Naive thymus-derived CD4-positive, alpha-beta T cell (primary cell): ENCODE results near the gene B3GNT8. TPM values are rescaled to one million over a fixed set of nuclear protein-coding genes. Genes with fewer than 3 reads are reported as not detected.

Experiments
- ATAC-seq: fragments of 150-1000 bp; cut with Tn5 transposase; 2 replicates; pipeline ENCODE4 v1.10.0; 2021; ENCODE audit warnings: mild to moderate bottlenecking, moderate library complexity
- CTCF ChIA-PET: fragments of 350-600 bp; sonication (Branson Sonifier 250); formaldehyde crosslinking; loops from one replicate; lab custom pipeline; 2021; ENCODE audit warnings: antibody characterized with exemption; lab: Charles Lee
- POLR2A ChIA-PET: fragments of 350-600 bp; sonication (Branson Sonifier 250); formaldehyde crosslinking; loops from one replicate; lab custom pipeline; 2021; ENCODE audit warnings: antibody characterized with exemption, inconsistent platforms; lab: Charles Lee
- DNase-seq, 9 donors: peaks; one replicate each; pipeline versions ENCODE4 v3.0.0 to v3.0.0-alpha.2; 2020 to 2022; ENCODE audit warnings: mixed read lengths in 1 of 9
- H3K27ac ChIP-seq: one replicate; pipeline ENCODE4 v1.7.0; 2013; ENCODE audit warnings: mild to moderate bottlenecking, low read depth, low read length, moderate library complexity
- H3K27me3 ChIP-seq, 2 donors: one replicate each; pipeline ENCODE4 v1.7.0; 2013; ENCODE audit warnings: low read length in 2 of 2, mild to moderate bottlenecking in 2 of 2, moderate library complexity in 2 of 2; ENCODE audit not compliant: control insufficient read depth in 2 of 2, insufficient read depth in 2 of 2
- H3K36me3 ChIP-seq, 3 experiments: 1 replicate in 2 of 3; 2 replicates in 1 of 3; pipeline ENCODE4 v1.7.0; 2013; ENCODE audit warnings: low read length in 3 of 3, mild to moderate bottlenecking in 3 of 3, moderate library complexity in 1 of 3; ENCODE audit not compliant: insufficient read depth in 3 of 3, control insufficient read depth in 2 of 3
- H3K4me1 ChIP-seq, 2 donors: one replicate each; pipeline ENCODE4 v1.7.0; 2013; ENCODE audit warnings: low read length in 2 of 2, mild to moderate bottlenecking in 2 of 2, moderate library complexity in 1 of 2; ENCODE audit not compliant: control insufficient read depth in 2 of 2, insufficient read depth in 2 of 2
- H3K4me3 ChIP-seq: 2 replicates; pipeline ENCODE4 v1.7.0; 2013; ENCODE audit warnings: mild to moderate bottlenecking, low read length
- H3K9me3 ChIP-seq, 3 experiments: 1 replicate in 2 of 3; 2 replicates in 1 of 3; pipeline ENCODE4 v1.7.0; 2013; ENCODE audit warnings: low read length in 3 of 3; ENCODE audit not compliant: control insufficient read depth in 2 of 3
- H3K27ac Mint-ChIP-seq, 9 donors: one replicate each; pipeline ENCODE4 v1.8.0; 2020 to 2022; ENCODE audit warnings: mixed read lengths in 9 of 9, mild to moderate bottlenecking in 8 of 9, moderate library complexity in 5 of 9, inconsistent platforms in 2 of 9
- H3K27me3 Mint-ChIP-seq, 5 donors: one replicate each; pipeline ENCODE4 v1.8.0; 2021 to 2022; ENCODE audit warnings: mixed read lengths in 5 of 5, mild to moderate bottlenecking in 1 of 5
- H3K36me3 Mint-ChIP-seq, 5 donors: one replicate each; pipeline ENCODE4 v1.8.0; 2020 to 2022; ENCODE audit warnings: mixed read lengths in 5 of 5, mild to moderate bottlenecking in 3 of 5, inconsistent platforms in 1 of 5
- H3K4me1 Mint-ChIP-seq, 7 donors: one replicate each; pipeline ENCODE4 v1.8.0; 2020 to 2022; ENCODE audit warnings: mixed read lengths in 7 of 7, mild to moderate bottlenecking in 3 of 7, inconsistent platforms in 1 of 7
- H3K4me3 Mint-ChIP-seq, 10 donors: one replicate each; pipeline ENCODE4 v1.8.0; 2020 to 2022; ENCODE audit warnings: mild to moderate bottlenecking in 10 of 10, mixed read lengths in 10 of 10, moderate library complexity in 6 of 10, inconsistent platforms in 2 of 10
- H3K9me3 Mint-ChIP-seq, 11 donors: one replicate each; pipeline ENCODE4 v1.8.0; 2020 to 2022; ENCODE audit warnings: mixed read lengths in 11 of 11, mild to moderate bottlenecking in 4 of 11, inconsistent platforms in 1 of 11, moderate library complexity in 1 of 11
- intact Hi-C, 2 donors: fragments of 100-400 bp; cut with micrococcal nuclease; formaldehyde crosslinking; loops; one replicate each; pipeline ENCODE4 v1.15.1; 2023
- polyA plus RNA-seq, 2 donors: library from polyadenylated mRNA; unstranded; fragments of 300-500 nt; fragmentation: Illumina TruSeq; gene quantifications; one replicate each; pipeline ENCODE4 v1.2.3, GENCODE V29; 2021
- total RNA-seq, 6 experiments: library from RNA in 5 of 6; stranded (reverse) in 5 of 6; gene quantifications; 1 replicate in 5 of 6; 2 replicates in 1 of 6; pipeline ENCODE4 v1.2.3 and lab custom pipeline; 2021 to 2026

B3GNT8 gene
- total and polyA plus RNA-seq, 7 experiments from 2014 or later, result 0.19 to 5.3 (median 0.43) TPM

DNA sequence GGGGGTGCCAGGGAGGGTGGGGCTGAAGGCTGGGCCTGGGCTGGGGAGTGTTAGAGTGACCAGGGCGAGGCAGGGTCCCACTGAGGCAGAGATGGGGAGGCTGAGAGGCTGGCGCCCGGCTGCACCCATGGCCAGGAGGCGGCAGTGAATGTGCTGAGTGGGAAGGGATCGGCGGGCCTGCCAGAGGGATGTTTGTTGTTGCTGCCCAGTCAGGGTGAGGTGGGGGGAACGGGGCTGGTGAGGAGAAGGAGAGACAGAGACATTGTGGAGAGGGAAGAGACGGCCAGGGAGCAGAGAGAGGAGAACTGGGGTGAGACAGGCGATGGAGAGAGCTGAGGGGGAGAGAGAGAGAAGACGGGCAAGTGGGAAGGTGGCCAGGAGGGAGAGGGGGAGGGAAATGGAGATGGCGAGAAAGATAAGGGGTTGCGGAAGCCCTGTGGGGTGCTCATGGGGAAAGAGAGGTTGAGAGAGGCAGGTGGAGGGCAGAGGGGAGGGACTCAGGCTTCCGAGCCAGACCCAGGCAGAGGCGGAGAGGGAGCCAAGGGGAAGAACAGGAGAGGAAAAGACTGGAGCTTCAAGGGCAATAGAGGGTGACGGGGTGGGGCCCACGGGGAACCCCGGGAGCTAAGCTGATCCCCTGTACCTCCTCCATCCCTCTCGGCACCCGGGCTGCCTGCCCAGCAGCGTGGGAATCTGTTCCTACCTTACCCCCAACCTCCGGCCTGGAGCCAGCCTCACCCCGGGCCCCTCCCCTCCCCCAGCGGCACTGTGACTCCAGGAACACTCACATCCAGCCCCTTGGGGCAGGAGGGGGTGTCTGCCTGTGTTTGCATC lies 690 bp upstream of the B3GNT8 start:
- Mint-ChIP-seq H3K4me3 (peak overlapping the region; percentile 80 to 98 (median 89)), H3K9me3 (no peaks in the 10 kb centered on the region), H3K4me1 (peaks cover 7 to 34% (median 28%) of the 10 kb centered on the region in 7 donors), H3K36me3 (peaks cover 0 to 13% (median 8%) of the 10 kb centered on the region in 5 donors), H3K27me3 (no peaks in the 10 kb centered on the region), H3K27ac (peak overlapping the region; percentile 86 to 96 (median 91))
- ChIA-PET CTCF (interaction anchor here (0.6 to 1.3 kb wide), 3 partner anchors 12 to 143 kb away, joined by 3 to 4 read pairs (median 3); partner anchors contain the start of gene DMAC2), POLR2A (interaction anchor here (0.6 to 3.4 kb wide), 3 partner anchors 9 to 73 kb away, joined by 3 to 14 read pairs (median 3); partner anchors contain the start of gene DMAC2)
- Histone ChIP-seq H3K36me3 (peaks cover 0 to 55% (median 10%) of the 10 kb centered on the region in 3 experiments), H3K27me3 (no peaks in the 10 kb centered on the region), H3K9me3 (no peaks in the 10 kb centered on the region), H3K27ac (peak overlapping the region; percentile 70), H3K4me1 (peaks cover 6 to 9% of the 10 kb centered on the region in 2 donors), H3K4me3 (peak overlapping the region; percentile 26)
- DNase-seq, result peak in 6 of 9 donors; percentile 14 to 35 (median 18)
- ATAC-seq, result peak; percentile 71
- intact Hi-C loops, result loop anchor here in 1 of 2 donors (1.0 kb wide), 1 partner anchor 11 kb away; the partner anchor contains the start of gene DMAC2

DNA sequence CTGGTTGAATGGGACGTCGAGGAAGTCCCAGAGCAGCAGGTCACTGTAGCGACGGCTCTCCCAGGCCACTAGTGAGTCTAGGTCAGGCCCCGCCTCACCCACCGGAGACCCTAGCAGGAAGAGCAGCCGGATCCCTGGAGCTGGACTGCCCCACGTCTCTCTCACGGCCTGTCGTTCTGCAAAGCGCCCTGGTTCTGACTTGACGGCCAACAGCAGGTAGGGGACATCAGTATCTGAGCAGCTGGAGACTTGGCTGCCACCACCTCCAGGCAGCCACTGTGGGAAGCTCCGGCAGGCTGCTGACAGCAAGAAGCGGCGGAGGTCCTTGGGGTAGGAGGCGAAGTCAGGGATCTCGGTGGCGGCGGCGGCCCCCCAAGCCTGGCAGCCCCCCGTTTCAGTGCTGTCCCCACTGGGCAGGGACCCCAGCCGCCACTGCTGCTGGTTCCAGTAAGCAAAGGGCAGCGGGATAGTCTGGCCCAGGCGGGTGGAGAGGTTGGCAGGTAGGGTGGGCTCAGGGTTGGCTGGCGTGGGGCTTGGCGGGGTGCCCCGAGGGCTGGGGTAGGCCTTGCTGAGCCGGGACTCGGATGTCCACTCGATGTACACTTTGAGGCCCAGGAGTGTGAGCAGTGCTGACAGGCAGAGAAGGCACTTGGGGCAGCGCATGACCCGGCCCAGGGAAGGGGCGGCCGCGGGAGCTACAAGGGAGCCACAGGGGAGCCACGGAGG lies 895 bp downstream of the B3GNT8 start:
- Histone ChIP-seq H3K4me1 (peaks cover 6 to 9% of the 10 kb centered on the region in 2 donors), H3K27ac (peak overlapping the region; percentile 70), H3K4me3 (no peak overlapping the region), H3K9me3 (no peaks in the 10 kb centered on the region), H3K27me3 (no peaks in the 10 kb centered on the region), H3K36me3 (peaks cover 0 to 55% (median 8%) of the 10 kb centered on the region in 3 experiments)
- intact Hi-C loops, result no loop called here
- DNase-seq (no peak), ATAC-seq (no peak)
- ChIA-PET POLR2A (interaction anchor here (1.1 to 3.4 kb wide), 2 partner anchors 12 to 105 kb away, joined by 3 to 14 read pairs; partner anchors contain the start of gene DMAC2), CTCF (no interaction called here)
- peaks cover 0 to under 1% (median 0%) of the 10 kb centered on the region in 11 donors for H3K9me3 Mint-ChIP-seq
- H3K27me3 Mint-ChIP-seq, result no peaks in the 10 kb centered on the region
- H3K4me3 Mint-ChIP-seq, result peak overlapping the region in 7 of 10 donors; percentile 25 to 98 (median 51)
- H3K27ac Mint-ChIP-seq, result peak overlapping the region in 8 of 9 donors; percentile 14 to 96 (median 80)
- H3K4me1 Mint-ChIP-seq, result peaks cover 7 to 29% (median 26%) of the 10 kb centered on the region in 7 donors
- H3K36me3 Mint-ChIP-seq, result peaks cover 0 to 14% (median 5%) of the 10 kb centered on the region in 5 donors

DNA sequence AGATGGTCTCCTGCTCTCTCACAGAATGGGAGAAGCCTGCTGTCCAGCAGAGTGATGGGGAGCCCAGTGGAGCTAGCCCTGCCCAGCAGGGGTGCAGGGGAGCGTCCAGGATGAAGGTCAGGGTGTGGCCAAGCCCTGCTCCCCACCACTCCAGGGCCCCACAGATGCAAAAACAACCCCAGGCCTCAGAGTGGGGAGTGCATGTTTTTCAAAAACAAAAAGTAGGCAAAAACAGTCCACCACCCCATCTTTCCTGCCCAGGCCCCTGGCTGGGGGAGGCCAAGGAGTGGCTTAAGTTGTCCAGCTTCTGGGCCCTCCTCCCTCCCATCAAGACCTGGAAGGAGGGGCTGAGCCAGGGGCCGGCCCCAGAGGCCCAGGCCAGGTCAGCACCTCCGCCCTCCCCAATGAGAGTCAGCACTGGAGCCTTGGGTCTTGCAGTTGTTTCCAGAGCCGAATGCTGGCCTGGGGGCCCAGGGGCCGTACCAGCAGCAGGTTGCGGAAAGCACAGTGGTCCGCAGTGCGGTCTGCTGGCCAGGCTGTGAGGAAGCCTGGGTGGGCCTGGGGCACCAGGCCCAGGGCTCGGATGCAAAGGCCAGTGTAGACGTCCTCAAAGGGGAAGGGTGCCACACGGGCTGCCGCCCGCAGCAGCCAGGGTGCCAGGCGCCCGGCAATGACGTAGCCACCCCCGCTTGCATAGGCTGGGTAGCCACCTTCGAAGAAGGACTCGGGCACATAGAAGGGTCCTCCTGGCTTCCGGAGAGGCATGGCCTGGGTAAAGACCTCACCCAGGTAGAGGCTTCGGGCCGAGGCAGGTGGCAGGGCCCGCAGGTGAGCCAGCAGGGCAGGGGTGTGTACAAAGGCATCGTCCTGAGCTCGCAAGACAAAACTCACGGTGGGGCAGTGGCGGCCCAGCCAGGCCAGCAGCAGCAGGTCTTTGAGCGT lies 1.7 kb downstream of the B3GNT8 start:
- no peak overlapping the region for H3K4me3 ChIP-seq
- ChIA-PET CTCF (interaction anchor here (0.8 kb wide), 1 partner anchor 18 kb away, joined by 3 read pairs; no protein-coding TSS in a partner anchor), POLR2A (no interaction called here)
- H3K27me3 ChIP-seq, result no peaks in the 10 kb centered on the region
- intact Hi-C loops, result no loop called here
- peaks cover 0 to 14% (median 5%) of the 10 kb centered on the region in 5 donors for H3K36me3 Mint-ChIP-seq
- H3K4me1 Mint-ChIP-seq, result peaks cover 7 to 29% (median 25%) of the 10 kb centered on the region in 7 donors
- H3K36me3 ChIP-seq, result peaks cover 0 to 57% (median 14%) of the 10 kb centered on the region in 3 experiments
- H3K27ac Mint-ChIP-seq, result peak overlapping the region in 3 of 9 donors; percentile 12 to 84 (median 63)
- H3K4me1 ChIP-seq, result peaks cover 6 to 9% of the 10 kb centered on the region in 2 donors
- peak overlapping the region in 4 of 10 donors; percentile 25 to 98 (median 40) for H3K4me3 Mint-ChIP-seq
- DNase-seq (no peak), ATAC-seq (no peak)
- H3K9me3 Mint-ChIP-seq, result peaks cover 0 to 1% (median 0%) of the 10 kb centered on the region in 11 donors
- peak overlapping the region; percentile 19 for H3K27ac ChIP-seq
- no peaks in the 10 kb centered on the region for H3K27me3 Mint-ChIP-seq
- H3K9me3 ChIP-seq, result no peaks in the 10 kb centered on the region

DNA sequence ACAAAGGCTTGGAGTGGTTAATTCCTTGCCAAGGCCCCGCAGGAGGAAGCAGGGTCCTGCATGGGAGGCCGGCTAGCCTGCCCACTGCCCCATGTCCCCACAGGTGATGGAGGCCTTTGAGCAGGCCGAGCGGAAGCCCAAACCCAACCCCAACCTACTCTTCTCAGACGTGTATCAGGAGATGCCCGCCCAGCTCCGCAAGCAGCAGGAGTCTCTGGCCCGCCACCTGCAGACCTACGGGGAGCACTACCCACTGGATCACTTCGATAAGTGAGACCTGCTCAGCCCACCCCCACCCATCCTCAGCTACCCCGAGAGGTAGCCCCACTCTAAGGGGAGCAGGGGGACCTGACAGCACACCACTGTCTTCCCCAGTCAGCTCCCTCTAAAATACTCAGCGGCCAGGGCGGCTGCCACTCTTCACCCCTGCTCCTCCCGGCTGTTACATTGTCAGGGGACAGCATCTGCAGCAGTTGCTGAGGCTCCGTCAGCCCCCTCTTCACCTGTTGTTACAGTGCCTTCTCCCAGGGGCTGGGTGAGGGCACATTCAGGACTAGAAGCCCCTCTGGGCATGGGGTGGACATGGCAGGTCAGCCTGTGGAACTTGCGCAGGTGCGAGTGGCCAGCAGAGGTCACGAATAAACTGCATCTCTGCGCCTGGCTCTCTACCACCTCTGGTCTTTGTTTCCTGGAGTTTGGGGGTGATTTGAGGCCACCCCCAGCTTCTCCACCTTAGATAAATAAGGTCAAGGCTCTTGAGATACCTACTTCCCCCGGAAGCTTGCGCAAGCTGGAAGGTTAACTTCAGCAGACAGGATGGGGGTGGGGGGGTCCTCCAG lies 2.6 kb downstream of the B3GNT8 start:
- Mint-ChIP-seq H3K4me1 (peaks cover 7 to 29% (median 25%) of the 10 kb centered on the region in 7 donors), H3K9me3 (peaks cover 0 to 1% (median 0%) of the 10 kb centered on the region in 11 donors), H3K36me3 (peaks cover 0 to 22% (median 8%) of the 10 kb centered on the region in 5 donors), H3K4me3 (peak overlapping the region in 1 of 10 donors; percentile 35), H3K27me3 (no peaks in the 10 kb centered on the region), H3K27ac (peak overlapping the region in 2 of 9 donors; percentile 12 to 25)
- Histone ChIP-seq H3K27ac (peak overlapping the region; percentile 19), H3K36me3 (peaks cover 0 to 66% (median 14%) of the 10 kb centered on the region in 3 experiments), H3K27me3 (no peaks in the 10 kb centered on the region), H3K4me3 (no peak overlapping the region), H3K4me1 (peaks cover 6 to 9% of the 10 kb centered on the region in 2 donors), H3K9me3 (no peaks in the 10 kb centered on the region)
- intact Hi-C loops, result no loop called here
- ATAC-seq (no peak), DNase-seq (no peak)
- ChIA-PET CTCF (interaction anchor here (0.8 kb wide), 1 partner anchor 17 kb away, joined by 3 read pairs; no protein-coding TSS in a partner anchor), POLR2A (no interaction called here)

DNA sequence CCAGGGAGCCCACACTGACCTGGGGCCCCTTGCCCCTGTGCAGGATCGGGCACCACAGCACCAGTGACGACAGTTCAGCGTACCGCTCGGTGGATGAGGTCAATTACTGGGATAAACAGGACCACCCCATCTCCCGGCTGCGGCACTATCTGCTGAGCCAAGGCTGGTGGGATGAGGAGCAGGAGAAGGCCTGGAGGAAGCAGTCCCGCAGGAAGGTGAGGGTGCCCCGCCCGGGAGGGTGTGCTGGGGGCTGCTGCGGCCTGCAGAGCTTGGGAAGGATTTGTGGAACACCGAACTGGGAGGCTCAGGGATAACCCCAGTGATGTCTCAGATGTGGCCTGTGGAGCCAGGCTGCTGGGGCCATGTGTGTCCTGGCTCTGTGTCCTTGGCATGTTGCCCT lies 4.2 kb downstream of the B3GNT8 start:
- Histone ChIP-seq H3K27me3 (no peaks in the 10 kb centered on the region), H3K9me3 (no peaks in the 10 kb centered on the region), H3K4me3 (no peak overlapping the region), H3K36me3 (peaks cover 3 to 82% (median 14%) of the 10 kb centered on the region in 3 experiments), H3K4me1 (peaks cover 0 to under 1% of the 10 kb centered on the region in 2 donors), H3K27ac (no peak overlapping the region)
- H3K4me3 Mint-ChIP-seq, result no peak overlapping the region
- peaks cover 0 to 21% (median 10%) of the 10 kb centered on the region in 7 donors for H3K4me1 Mint-ChIP-seq
- ChIA-PET POLR2A (no interaction called here), CTCF (no interaction called here)
- H3K9me3 Mint-ChIP-seq, result peaks cover 0 to 1% (median 0%) of the 10 kb centered on the region in 11 donors
- peaks cover 0 to 30% (median 12%) of the 10 kb centered on the region in 5 donors for H3K36me3 Mint-ChIP-seq
- ATAC-seq (no peak), DNase-seq (no peak)
- intact Hi-C loops, result no loop called here
- no peak overlapping the region for H3K27ac Mint-ChIP-seq
- no peaks in the 10 kb centered on the region for H3K27me3 Mint-ChIP-seq
